GM15510 (cell line): ENCODE data around the gene WNT8B.

ENCODE experiments used
- POLR2A ChIP-seq: IDR thresholded peaks from 3 replicates; pipeline ENCODE4 v1.6.1; 2011; ENCODE audit warnings: borderline replicate concordance; ENCODE audit not compliant: insufficient read length; ENCODE audit errors: extremely low read depth

Gene WNT8B

DNA sequence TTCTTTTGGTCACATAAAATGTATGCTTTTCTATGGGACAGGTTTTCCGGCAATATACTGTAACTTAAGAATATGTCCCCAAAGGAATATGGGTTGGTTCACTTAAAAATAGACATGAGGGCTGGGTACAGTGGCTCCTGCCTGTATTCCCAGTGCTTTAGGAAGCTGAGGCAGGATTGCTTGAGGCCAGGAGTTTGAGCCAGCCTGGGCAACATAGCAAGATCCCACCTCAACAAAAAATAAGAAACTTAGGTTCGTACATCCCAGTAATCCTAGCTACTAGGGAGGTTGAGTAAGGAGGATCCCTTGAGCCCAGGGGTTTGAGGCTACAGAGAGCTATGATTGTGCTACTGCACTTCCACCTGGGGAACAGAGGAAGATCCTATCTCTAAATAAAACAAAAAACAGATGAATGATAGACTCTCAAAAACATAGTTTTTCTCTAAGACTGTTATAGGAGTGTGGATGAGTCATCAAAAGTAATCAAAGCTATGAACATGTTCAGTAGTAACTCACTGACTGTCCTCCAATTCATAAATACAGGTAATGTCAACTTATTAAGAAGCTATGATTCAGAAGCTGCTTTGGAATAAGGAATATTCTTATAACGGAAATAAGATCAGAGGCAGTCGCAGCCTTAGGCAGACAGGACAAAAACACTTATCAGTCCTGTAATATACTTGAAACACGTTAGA is 59.4 kb downstream of the WNT8B start:
- no peak for TF ChIP-seq POLR2A

DNA sequence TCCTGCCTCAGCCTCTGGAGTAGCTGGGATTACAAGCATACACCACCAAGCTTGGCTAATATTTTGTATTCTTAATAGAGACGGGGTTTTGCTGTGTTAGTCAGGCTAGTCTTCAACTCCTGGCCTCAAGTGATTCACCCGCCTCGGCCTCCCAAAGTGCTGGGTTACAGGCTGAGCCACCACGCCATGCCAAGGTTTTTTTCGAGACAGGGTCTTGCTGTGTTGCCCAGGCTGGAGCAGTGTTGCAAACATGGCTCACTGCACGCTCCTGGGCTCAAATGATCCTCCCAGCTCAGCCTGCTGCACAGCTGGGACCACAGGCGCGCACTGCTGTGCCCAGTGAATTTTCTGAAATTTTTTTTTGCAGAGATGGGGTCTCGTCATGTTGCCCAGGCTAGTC is 60.1 kb downstream of the WNT8B start:
- no peak for TF ChIP-seq POLR2A

DNA sequence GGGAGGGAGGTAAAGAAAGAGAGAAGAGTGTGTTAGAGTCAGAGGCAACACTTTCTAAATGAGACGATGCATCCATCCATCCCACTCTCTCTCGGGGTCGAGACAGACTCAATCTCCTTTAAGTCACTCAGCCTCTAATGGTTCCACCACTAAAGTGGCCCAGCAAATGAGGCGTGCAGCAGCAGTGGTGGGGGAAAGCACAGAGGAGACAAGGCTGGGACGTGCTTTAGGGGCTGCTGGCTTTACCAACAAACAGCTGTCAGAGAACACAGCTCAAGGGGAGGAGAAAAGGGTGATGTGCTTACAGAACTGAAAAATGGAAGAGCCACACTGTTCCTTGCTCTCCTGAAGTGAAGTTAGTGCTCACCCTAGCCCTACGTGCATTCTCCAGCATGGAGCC is 61.4 kb downstream of the WNT8B start:
- TF ChIP-seq POLR2A: no peak

DNA sequence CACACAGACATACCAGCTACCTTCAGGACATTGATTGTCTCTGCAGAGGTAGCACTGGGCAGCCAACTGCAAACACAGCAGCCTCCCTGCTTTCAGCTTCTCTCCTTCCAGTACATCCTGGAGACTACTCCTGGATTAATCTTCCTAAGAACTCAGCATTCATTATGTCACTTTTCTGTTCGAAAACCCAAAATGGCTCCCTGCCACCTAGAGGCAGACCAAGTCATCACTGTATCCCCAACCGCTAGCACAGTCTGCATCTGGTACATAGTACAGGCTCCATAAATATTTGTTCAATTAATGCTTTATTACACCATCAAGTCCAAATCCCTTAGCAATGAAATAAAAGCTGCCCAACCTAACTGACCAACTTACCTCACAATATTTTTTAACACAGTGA is 61.8 kb downstream of the WNT8B start:
- TF ChIP-seq POLR2A: no peak

DNA sequence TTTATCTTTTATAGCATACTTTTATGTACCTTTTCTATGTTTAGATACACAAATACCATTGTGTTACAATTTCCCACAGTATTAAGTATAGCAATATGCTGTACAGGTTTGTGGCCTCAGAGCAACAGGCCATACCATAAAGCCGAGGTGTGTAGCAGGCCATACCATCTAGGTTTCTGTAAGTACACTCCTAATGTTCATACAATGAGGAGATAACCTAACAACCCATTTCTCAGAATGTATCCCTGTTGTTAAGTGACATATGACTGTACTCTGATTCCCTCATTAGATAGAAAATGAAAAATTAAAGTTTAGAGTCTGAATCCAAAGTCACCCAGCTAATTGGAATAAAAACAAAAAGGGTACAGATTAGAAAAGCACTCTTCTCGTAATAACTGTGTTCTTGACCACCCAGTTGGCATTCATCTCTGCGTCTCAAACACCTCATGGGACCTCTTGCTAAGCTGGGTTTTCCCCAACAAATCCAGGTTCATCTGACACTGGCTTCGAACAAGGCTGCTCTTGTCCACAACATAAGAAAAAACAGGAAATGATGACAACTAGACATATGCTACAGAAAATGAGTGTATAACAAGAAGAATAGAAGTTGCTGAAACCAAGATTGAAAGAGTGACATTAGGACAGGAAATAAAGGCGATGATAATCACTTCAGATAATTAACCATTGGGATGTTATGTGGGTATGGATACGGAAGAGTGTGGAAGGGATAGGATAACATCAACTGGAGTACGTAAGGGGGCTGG is 65.5 kb downstream of the WNT8B start:
- TF ChIP-seq POLR2A: no peak

DNA sequence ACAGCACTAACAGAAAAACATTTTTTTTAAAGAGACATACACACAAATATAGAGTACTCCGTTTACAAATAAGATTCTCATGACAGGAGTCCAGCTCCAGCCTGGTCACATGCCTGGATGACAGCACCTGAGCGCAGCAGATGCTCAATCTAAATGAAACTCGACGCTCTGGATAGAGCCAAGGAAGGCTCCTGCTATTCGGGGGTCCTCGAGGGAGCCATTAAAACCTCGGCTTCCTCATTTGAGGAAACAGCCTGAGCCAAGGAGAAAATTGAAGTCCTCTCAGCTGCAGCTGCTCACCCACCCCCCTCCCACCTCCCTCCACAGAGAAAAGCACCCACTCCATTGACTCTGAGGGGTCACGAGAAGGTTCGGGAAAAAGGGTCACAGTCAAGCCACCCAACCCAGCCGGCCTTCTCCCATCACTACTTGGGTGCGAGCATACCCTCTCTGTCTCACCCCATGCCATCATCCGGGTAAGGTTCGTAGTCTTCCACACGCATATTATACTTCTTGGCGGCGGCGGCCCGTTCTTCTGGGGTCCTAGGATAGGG is 66.2 kb downstream of the WNT8B start:
- TF ChIP-seq POLR2A: no peak

DNA sequence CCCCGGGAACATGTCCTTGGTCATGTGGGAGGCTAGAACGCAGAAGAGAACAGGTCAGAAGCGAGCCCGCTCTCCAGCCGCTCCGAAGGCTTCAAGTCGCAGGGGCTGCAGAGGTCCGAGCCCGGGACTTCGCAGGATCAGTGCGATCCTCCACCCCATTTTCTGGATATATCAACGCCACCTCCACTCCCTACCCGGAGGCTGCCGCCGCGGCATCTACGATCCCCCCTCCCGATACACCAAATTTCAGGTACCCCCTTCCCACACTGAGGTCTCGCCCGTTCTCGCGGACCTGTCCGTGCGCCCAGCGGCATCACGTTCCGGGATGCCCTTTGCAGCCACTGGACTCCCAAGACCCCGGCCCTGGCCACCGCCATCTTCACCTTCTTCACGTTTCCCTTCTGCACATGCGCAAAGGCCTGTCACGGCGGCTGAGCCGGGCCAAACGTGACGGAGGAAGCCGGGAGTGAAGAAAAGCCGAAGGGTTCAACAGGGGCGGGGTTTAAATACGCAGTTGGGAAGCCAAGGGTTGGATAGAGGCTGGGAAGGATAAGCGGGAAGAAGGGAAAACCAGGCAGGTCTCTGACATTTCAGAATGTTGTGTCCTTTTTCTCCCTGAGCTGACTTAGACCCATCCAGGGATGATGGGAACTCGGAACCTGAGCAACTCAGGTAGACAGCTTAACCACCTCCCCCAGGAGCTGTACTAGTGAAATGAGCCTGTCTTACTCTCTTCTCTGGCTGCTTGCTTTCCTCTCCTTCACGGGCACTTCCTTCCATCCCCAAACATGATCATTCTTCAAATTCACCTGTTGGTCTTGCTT is 66.9 kb downstream of the WNT8B start, which contains the start of gene NDUFB8:
Gene NDUFB8, minus strand, starts transcription at position 397 of the 824 bp plus-strand sequence. Its CDS starts 20 bp downstream, at position 377.
- TF ChIP-seq POLR2A: peak; percentile 83

DNA sequence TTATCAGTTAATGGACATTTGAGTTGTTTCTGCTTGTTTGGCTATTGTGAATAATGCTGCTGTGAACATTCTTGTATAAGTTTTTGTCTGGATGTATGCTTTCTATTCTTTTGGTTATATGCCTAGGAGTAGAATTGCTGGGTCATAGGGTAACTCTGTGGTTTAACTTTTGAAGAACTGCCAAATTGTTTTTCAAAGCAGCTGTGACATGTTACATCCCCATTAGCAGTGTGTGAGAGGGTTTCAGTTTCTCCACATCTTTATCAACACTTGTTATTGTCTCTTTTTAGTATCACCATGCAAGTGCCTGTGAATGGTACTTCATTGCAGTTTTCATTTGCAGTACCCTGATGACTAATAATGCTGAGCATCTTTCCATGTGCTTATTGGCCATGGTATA is 69.0 kb downstream of the WNT8B start:
- no peak for TF ChIP-seq POLR2A
